HG03159 (cell line): Measurements from ENCODE around the gene MYCBP2.
"Not testable (repeated sequence)": the region's sequence is repeated elsewhere in the genome, so short reads cannot be mapped to it uniquely, and the experiment has no call there.

Source experiments
- ATAC-seq: cut with Tn5 transposase; IDR thresholded peaks from one replicate; pipeline ENCODE4 v1.9.1; 2021; ENCODE audit warnings: mild to moderate bottlenecking, moderate library complexity; ENCODE audit not compliant: unreplicated experiment

MYCBP2 gene

GRCh38 chr13:77215543-77215942 lies 111.4 kb downstream of the MYCBP2 start:
- no peak for ATAC-seq

- no peak for ATAC-seq
These were observed 113.2 kb downstream of the MYCBP2 start for GRCh38 chr13:77213644-77214043.

GRCh38 chr13:77207943-77208342 lies 119.0 kb downstream of the MYCBP2 start:
- no peak for ATAC-seq

GRCh38 chr13:77198995-77199394 lies 127.9 kb downstream of the MYCBP2 start:
- not testable (repeated sequence) for ATAC-seq

- no peak for ATAC-seq
These were observed 130.8 kb downstream of the MYCBP2 start for GRCh38 chr13:77196052-77196618.

- no peak for ATAC-seq
These were observed 136.4 kb downstream of the MYCBP2 start for GRCh38 chr13:77190349-77190958.

- no peak for ATAC-seq
These were observed 141.2 kb downstream of the MYCBP2 start for GRCh38 chr13:77185721-77186120.

GRCh38 chr13:77184455-77184854 lies 142.4 kb downstream of the MYCBP2 start:
- ATAC-seq, result peak; percentile 98

- ATAC-seq, result no peak
These were observed 146.9 kb downstream of the MYCBP2 start for GRCh38 chr13:77180011-77180410.

GRCh38 chr13:77177646-77178045 lies 149.2 kb downstream of the MYCBP2 start:
- ATAC-seq, result no peak

- no peak for ATAC-seq
These were observed 150.5 kb downstream of the MYCBP2 start for GRCh38 chr13:77176350-77176749.

GRCh38 chr13:77172650-77173049 lies 154.2 kb downstream of the MYCBP2 start:
- ATAC-seq, result no peak

GRCh38 chr13:77171451-77171850 lies 155.4 kb downstream of the MYCBP2 start:
- ATAC-seq, result no peak

- no peak for ATAC-seq
These were observed 158.7 kb downstream of the MYCBP2 start for GRCh38 chr13:77168237-77168636.

GRCh38 chr13:77150651-77151050 lies 176.2 kb downstream of the MYCBP2 start:
- ATAC-seq, result no peak

GRCh38 chr13:77143431-77143830 lies 183.5 kb downstream of the MYCBP2 start:
- ATAC-seq, result no peak

- ATAC-seq, result no peak
These were observed 187.6 kb downstream of the MYCBP2 start for GRCh38 chr13:77139306-77139705.

GRCh38 chr13:77138813-77139212 lies 188.1 kb downstream of the MYCBP2 start:
- no peak for ATAC-seq

GRCh38 chr13:77136902-77137420 lies 189.9 kb downstream of the MYCBP2 start:
- no peak for ATAC-seq

- no peak for ATAC-seq
These were observed 202.5 kb downstream of the MYCBP2 start for GRCh38 chr13:77124423-77124822.

GRCh38 chr13:77118134-77118533 lies 208.8 kb downstream of the MYCBP2 start:
- no peak for ATAC-seq

- no peak for ATAC-seq
These were observed 212.6 kb downstream of the MYCBP2 start for GRCh38 chr13:77114271-77114670.

- ATAC-seq, result no peak
These were observed 213.4 kb downstream of the MYCBP2 start for GRCh38 chr13:77113496-77113895.
